ACHN (cell line): ENCODE measurements around the gene USP47.

Source experiments
- DNase-seq: peaks from one replicate; pipeline ENCODE4 v3.0.0-alpha.2; 2015
- in situ Hi-C: cut with HindIII; loops from 2 replicates; pipeline ENCODE4 v1.10.0; 2017; ENCODE audit warnings: low sequenced_read_pairs, low pct_ligation_motif_present, low pct_unique_long_range_greater_than_20kb

Gene USP47

GRCh38 chr11:11841723-11842420 is at the start of gene USP47:
Gene USP47 (plus strand): TSS chr11:11841972. CDS start chr11:11842186, 214 bp downstream.
- in situ Hi-C loops: no loop called here
- peak; percentile 83 for DNase-seq

GRCh38 chr11:11793073-11793472 is 48.7 kb upstream of the USP47 start:
- DNase-seq: no peak

GRCh38 chr11:11798586-11799438 is 43.0 kb upstream of the USP47 start:
- DNase-seq: peak; percentile 79
- in situ Hi-C loops: no loop called here

More at GRCh38 chr11:11793073-11793472, 48.7 kb upstream of the USP47 start:
- in situ Hi-C loops: no loop called here

GRCh38 chr11:11805228-11805627 is 36.5 kb upstream of the USP47 start:
- DNase-seq: no peak
- in situ Hi-C loops: no loop called here

- no peak for DNase-seq
- in situ Hi-C loops: no loop called here
These were observed 35.7 kb upstream of the USP47 start for GRCh38 chr11:11806074-11806473.

- in situ Hi-C loops: no loop called here
- no peak for DNase-seq
These were observed 35.2 kb upstream of the USP47 start for GRCh38 chr11:11806586-11806985.

GRCh38 chr11:11807811-11808782 is 33.7 kb upstream of the USP47 start:
- no peak for DNase-seq
- in situ Hi-C loops: no loop called here

- in situ Hi-C loops: no loop called here
These were observed 32.7 kb upstream of the USP47 start for GRCh38 chr11:11808992-11809615.

GRCh38 chr11:11810764-11811726 is 30.7 kb upstream of the USP47 start:
- in situ Hi-C loops: no loop called here
- no peak for DNase-seq

More at GRCh38 chr11:11808992-11809615, 32.7 kb upstream of the USP47 start:
- DNase-seq: no peak

- in situ Hi-C loops: no loop called here
These were observed 28.3 kb upstream of the USP47 start for GRCh38 chr11:11813288-11813962.

GRCh38 chr11:11814614-11815452 is 26.9 kb upstream of the USP47 start:
- in situ Hi-C loops: no loop called here

More at GRCh38 chr11:11813288-11813962, 28.3 kb upstream of the USP47 start:
- DNase-seq: peak; percentile 94

GRCh38 chr11:11816511-11817314 is 25.1 kb upstream of the USP47 start:
- DNase-seq: no peak
- in situ Hi-C loops: no loop called here

More at GRCh38 chr11:11814614-11815452, 26.9 kb upstream of the USP47 start:
- no peak for DNase-seq

GRCh38 chr11:11817957-11818356 is 23.8 kb upstream of the USP47 start:
- DNase-seq: no peak
- in situ Hi-C loops: no loop called here

GRCh38 chr11:11818529-11819121 is 23.1 kb upstream of the USP47 start:
- no peak for DNase-seq
- in situ Hi-C loops: no loop called here

- in situ Hi-C loops: no loop called here
- DNase-seq: peak; percentile 23
These were observed 19.9 kb upstream of the USP47 start for GRCh38 chr11:11821899-11822298.
